Measurements from ENCODE around the gene ZNF473.
"Not testable (repeated sequence)": the region's sequence is repeated elsewhere in the genome, so short reads cannot be mapped to it uniquely, and the experiment has no call there.

The ZNF473 gene

GRCh38 chr19:50051228-50051895 is 25.6 kb downstream of the ZNF473 start:
- DNase-seq, result not testable (repeated sequence)

GRCh38 chr19:50051964-50052363 is 26.2 kb downstream of the ZNF473 start:
- DNase-seq, result no peak

GRCh38 chr19:50053119-50053518 is 27.3 kb downstream of the ZNF473 start:
- no peak for DNase-seq

- DNase-seq, result no peak
Measured at GRCh38 chr19:50058425-50058824, 32.6 kb downstream of the ZNF473 start.

- no peak for DNase-seq
Measured at GRCh38 chr19:50059045-50059444, 33.2 kb downstream of the ZNF473 start.

- no peak for DNase-seq
Measured at GRCh38 chr19:50060107-50060506, 34.3 kb downstream of the ZNF473 start.

GRCh38 chr19:50061650-50062049 is 35.8 kb downstream of the ZNF473 start:
- no peak for DNase-seq

- DNase-seq, result no peak
Measured at GRCh38 chr19:50065938-50066337, 40.1 kb downstream of the ZNF473 start.

GRCh38 chr19:50067575-50067974 is 41.8 kb downstream of the ZNF473 start:
- no peak for DNase-seq

- not testable (repeated sequence) for DNase-seq
Measured at GRCh38 chr19:50068382-50068781, 42.6 kb downstream of the ZNF473 start.

- not testable (repeated sequence) for DNase-seq
Measured at GRCh38 chr19:50075076-50075475, 49.3 kb downstream of the ZNF473 start.

GRCh38 chr19:50075644-50076372 is 50.0 kb downstream of the ZNF473 start:
- not testable (repeated sequence) for DNase-seq

- DNase-seq, result not testable (repeated sequence)
Measured at GRCh38 chr19:50076581-50077355, 51.0 kb downstream of the ZNF473 start.

GRCh38 chr19:50079014-50079413 is 53.2 kb downstream of the ZNF473 start:
- not testable (repeated sequence) for DNase-seq

GRCh38 chr19:50084440-50084839 is 58.6 kb downstream of the ZNF473 start:
- not testable (repeated sequence) for DNase-seq

GRCh38 chr19:50087153-50087552 is 61.3 kb downstream of the ZNF473 start:
- DNase-seq, result not testable (repeated sequence)

- not testable (repeated sequence) for DNase-seq
Measured at GRCh38 chr19:50090706-50091105, 64.9 kb downstream of the ZNF473 start.

GRCh38 chr19:50091786-50092185 is 66.0 kb downstream of the ZNF473 start:
- not testable (repeated sequence) for DNase-seq

GRCh38 chr19:50092597-50092996 is 66.8 kb downstream of the ZNF473 start:
- not testable (repeated sequence) for DNase-seq

GRCh38 chr19:50097884-50098283 is 72.1 kb downstream of the ZNF473 start:
- not testable (repeated sequence) for DNase-seq

- not testable (repeated sequence) for DNase-seq
Measured at GRCh38 chr19:50098892-50099291, 73.1 kb downstream of the ZNF473 start.

GRCh38 chr19:50099696-50100095 is 73.9 kb downstream of the ZNF473 start:
- DNase-seq, result not testable (repeated sequence)

GRCh38 chr19:50100946-50101345 is 75.1 kb downstream of the ZNF473 start:
- not testable (repeated sequence) for DNase-seq

Measured in NCI-H2107 (cell line).